CD1c-positive myeloid dendritic cell (primary cell): ENCODE results near the gene MICAL3.
"Not testable (repeated sequence)": the region's sequence is repeated elsewhere in the genome, so short reads cannot be mapped to it uniquely, and the experiment has no call there.

Experiments used
- DNase-seq: peaks from one replicate; pipeline ENCODE4 v3.0.0-alpha.2; 2016; ENCODE audit errors: extremely low spot score

MICAL3 gene

GRCh38 chr22:17891481-17892167 lies 132.7 kb downstream of the MICAL3 start:
- DNase-seq = no peak

- DNase-seq = no peak
Measured at GRCh38 chr22:17890892-17891291, 133.5 kb downstream of the MICAL3 start.

GRCh38 chr22:17890245-17890671 lies 134.1 kb downstream of the MICAL3 start:
- DNase-seq = no peak

GRCh38 chr22:17888855-17889254 lies 135.5 kb downstream of the MICAL3 start:
- no peak for DNase-seq

GRCh38 chr22:17888439-17888838 lies 135.9 kb downstream of the MICAL3 start:
- peak; percentile 41 for DNase-seq

GRCh38 chr22:17884893-17885292 lies 139.5 kb downstream of the MICAL3 start:
- DNase-seq = no peak

GRCh38 chr22:17884084-17884483 lies 140.3 kb downstream of the MICAL3 start:
- DNase-seq = no peak

GRCh38 chr22:17883356-17883755 lies 141.0 kb downstream of the MICAL3 start:
- no peak for DNase-seq

GRCh38 chr22:17882727-17883126 lies 141.6 kb downstream of the MICAL3 start:
- DNase-seq = no peak

GRCh38 chr22:17882162-17882561 lies 142.2 kb downstream of the MICAL3 start:
- DNase-seq = no peak

GRCh38 chr22:17881366-17881765 lies 143.0 kb downstream of the MICAL3 start:
- no peak for DNase-seq

- no peak for DNase-seq
Measured at GRCh38 chr22:17880468-17880867, 143.9 kb downstream of the MICAL3 start.

GRCh38 chr22:17880020-17880419 lies 144.3 kb downstream of the MICAL3 start:
- DNase-seq = no peak

- no peak for DNase-seq
Measured at GRCh38 chr22:17878941-17879340, 145.4 kb downstream of the MICAL3 start.

- DNase-seq = no peak
Measured at GRCh38 chr22:17878186-17878694, 146.1 kb downstream of the MICAL3 start.

GRCh38 chr22:17876878-17877855 lies 147.2 kb downstream of the MICAL3 start:
- DNase-seq = not testable (repeated sequence)

- DNase-seq = no peak
Measured at GRCh38 chr22:17876306-17876831, 148.0 kb downstream of the MICAL3 start.

- no peak for DNase-seq
Measured at GRCh38 chr22:17875631-17876030, 148.7 kb downstream of the MICAL3 start.

- no peak for DNase-seq
Measured at GRCh38 chr22:17875156-17875555, 149.2 kb downstream of the MICAL3 start.

GRCh38 chr22:17874231-17874905 lies 150.0 kb downstream of the MICAL3 start:
- DNase-seq = no peak

GRCh38 chr22:17873804-17874203 lies 150.6 kb downstream of the MICAL3 start:
- no peak for DNase-seq

GRCh38 chr22:17873116-17873515 lies 151.2 kb downstream of the MICAL3 start:
- no peak for DNase-seq
